GM18868 (cell line): ENCODE data around the gene GCN1.

ENCODE experiments used
- ATAC-seq: cut with Tn5 transposase; IDR thresholded peaks from one replicate; pipeline ENCODE4 v1.9.1; 2021; ENCODE audit warnings: mild to moderate bottlenecking, moderate library complexity; ENCODE audit not compliant: unreplicated experiment

Gene GCN1

GRCh38 chr12:120150919-120151525 lies 43.5 kb downstream of the GCN1 start:
- ATAC-seq: no peak

- no peak for ATAC-seq
Measured at GRCh38 chr12:120148011-120148410, 46.5 kb downstream of the GCN1 start.

GRCh38 chr12:120145164-120145563 lies 49.4 kb downstream of the GCN1 start:
- no peak for ATAC-seq

DNA sequence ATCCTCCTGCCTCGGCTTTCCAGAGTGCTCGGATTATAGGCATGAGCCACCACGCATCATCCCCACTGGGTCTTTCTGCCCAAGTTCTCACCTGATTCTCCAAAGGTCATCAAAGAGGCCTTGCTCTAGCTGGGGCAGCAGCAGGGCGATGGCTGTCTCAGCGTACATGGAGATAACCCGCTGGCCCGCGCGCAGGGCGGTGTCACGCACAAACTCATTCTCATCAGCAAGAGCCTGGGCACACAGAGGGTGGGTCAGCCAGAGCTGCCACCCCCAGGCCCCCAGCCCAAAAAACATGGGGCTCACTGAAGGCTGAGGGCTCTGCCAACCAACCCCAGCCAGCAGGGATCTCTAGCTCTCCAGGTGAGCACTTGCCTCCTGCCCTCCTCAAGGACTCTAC lies 50.3 kb downstream of the GCN1 start:
- no peak for ATAC-seq

GRCh38 chr12:120142231-120142877 lies 52.2 kb downstream of the GCN1 start:
- ATAC-seq: no peak

GRCh38 chr12:120141336-120141735 lies 53.2 kb downstream of the GCN1 start:
- ATAC-seq: no peak

DNA sequence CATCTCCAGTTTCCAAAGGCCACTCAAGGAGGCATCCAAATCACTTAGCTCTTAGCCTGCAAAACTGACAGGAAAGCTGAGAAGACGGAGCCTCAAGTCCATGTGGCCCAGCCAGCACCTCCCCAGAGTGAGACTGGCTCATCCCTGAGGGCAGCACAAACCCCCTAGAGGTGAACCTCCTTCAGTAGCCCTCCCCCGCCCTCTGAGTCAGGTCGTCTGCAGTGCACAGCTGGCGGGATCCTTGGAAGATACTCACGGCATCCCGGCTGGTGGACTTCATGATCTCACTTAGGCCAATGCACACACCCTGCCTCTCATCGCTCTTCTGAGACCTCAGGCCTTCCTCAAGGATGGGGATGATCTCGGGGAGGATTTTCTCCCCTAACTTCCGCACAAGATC lies 53.9 kb downstream of the GCN1 start:
- no peak for ATAC-seq

DNA sequence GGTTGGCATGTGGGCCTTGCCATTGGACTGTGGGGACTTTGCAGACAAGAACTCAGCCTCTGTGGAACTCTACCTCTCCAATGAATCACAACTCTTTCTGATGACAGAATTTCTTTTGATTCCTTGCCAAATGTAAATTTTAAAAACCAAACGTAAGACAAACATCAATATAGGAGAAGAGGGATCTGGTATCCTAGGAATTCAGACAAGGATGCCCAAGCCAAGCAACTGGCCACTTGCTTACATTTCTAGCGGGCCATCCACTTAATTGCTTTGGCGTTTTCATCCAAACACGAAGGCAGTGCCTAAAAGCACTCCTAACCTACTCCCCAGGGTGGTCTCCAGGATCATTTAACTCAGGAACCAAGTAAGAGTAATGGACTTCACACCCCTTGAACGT lies 54.6 kb downstream of the GCN1 start:
- no peak for ATAC-seq

- no peak for ATAC-seq
Measured at GRCh38 chr12:120138366-120138765, 56.1 kb downstream of the GCN1 start.

- ATAC-seq: no peak
Measured at GRCh38 chr12:120137833-120138232, 56.7 kb downstream of the GCN1 start.

DNA sequence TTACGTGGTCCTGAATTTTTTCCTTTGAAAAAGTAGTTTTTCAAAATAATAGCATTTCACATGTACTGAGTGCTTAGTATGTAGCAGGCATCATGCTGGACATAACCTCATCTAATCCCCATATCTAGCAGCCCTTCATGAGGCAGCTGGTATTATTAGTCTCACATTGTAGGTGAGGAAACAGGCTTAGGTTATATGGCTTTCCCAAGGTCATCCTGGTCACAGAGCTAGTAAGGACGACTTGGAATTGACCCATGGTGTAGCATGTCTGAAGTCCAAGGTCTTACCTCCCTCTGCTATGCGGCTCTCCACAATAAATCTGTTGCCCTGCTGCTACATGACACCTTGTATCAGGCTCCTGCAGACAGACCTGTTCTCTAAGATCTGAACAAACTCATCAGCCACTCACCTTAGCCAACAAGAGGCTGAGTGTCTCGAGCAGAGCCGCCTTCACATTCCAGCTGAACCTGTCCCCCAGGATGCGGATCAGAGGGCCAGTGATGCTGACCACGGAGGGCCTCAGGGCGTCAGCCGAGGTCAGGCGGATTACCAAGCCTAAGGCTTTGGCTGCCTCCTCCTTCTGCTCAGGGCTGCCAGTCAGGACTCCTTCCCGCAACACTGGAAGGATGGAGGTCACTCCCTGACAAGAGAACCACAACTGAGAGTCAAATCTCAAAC lies 58.3 kb downstream of the GCN1 start:
- no peak for ATAC-seq

DNA sequence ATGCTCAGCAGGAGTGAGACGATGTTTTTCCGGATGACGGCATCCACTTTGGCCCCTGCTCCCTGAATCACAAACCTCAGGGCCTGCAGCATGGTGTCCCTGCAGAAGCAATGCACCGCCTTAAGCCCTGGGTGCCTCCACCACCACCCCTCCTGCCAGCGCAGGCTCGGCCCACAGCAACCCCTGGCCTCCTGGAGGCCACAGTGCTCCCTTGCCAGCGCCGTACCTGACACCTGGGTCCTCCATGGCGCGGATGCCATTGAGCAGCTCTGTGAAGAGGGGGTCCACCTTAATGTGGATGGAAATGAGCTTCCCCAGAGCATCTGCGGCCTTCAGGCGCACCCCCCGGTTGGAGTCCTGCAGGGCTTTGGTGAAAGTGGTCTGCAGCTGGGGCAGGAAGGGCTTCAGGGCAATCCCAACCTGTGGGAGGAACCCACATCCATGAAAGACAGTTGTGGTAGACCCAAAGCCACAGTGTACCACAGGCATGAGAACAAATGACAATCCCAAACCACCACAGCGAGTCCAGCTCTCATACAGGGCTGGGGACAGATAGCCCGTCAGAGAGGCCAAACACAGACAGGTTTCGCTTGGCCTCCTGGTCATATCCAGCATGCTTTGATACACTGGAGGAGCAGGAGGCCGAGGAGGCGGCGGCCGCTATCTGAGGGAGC lies 60.1 kb downstream of the GCN1 start:
- ATAC-seq: no peak

DNA sequence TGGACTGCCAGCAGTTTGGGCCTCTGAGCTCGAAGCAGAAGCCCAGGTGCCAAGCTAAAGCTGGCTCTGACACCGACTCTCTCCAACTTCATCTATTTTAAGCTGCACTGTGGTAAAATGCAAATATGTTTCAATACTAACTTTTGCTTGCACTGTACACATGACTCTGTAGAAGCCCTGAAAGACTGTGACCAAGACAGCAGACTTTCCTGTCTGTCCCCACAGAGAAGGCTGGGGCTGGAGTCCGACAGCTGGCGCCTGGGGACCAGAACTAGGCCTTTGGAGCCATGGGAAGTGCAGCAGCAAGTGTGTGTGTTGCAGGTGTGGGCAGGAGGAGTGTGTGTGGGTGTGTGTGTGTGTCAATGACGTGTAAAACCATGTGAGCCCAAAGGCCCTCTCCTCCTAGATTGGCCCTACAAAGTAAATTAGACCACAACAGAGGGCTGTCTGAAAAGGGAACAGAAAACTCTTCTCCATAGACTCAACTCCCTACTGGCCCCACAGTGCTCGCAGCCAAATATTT lies 61.6 kb downstream of the GCN1 start:
- ATAC-seq: peak; percentile 88

GRCh38 chr12:120132054-120132836 lies 62.3 kb downstream of the GCN1 start:
- no peak for ATAC-seq

DNA sequence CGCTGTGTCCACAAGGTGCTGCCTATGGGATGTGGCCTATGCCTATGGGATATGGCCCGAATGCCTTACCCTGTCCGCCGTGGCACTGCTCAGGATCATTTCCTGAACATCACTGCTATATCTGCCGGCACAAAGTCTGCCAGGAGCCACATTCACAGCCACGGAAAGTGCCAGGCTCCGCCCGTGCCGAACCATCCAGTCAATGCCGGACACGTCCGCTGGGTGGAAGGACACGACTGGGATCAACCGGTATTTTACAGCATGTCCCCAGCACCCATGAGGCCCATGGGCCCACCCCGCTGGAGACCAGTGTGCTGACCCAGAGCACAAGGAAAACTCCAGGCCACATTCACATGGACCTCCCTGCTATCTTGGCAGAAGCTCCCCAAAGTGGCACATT lies 63.4 kb downstream of the GCN1 start:
- ATAC-seq: no peak

DNA sequence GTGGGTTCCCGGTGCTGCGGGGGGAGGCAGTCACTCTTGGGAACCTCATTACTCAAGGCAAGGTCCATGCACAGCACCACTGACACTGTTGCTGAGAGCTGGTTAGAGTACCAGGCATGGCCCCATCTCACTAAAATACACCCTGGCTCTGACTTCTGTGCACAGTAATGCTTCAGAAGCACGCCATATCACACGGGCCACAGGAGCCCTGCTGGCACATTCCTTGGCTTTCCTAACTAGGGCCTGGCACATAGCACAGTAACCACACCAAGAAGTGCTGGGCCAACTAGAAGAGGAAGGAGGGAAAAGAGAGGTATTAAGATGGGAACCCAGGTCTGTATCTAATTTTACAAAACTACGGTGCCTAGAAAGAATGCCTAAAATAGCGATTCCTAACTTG lies 64.5 kb downstream of the GCN1 start:
- ATAC-seq: no peak

DNA sequence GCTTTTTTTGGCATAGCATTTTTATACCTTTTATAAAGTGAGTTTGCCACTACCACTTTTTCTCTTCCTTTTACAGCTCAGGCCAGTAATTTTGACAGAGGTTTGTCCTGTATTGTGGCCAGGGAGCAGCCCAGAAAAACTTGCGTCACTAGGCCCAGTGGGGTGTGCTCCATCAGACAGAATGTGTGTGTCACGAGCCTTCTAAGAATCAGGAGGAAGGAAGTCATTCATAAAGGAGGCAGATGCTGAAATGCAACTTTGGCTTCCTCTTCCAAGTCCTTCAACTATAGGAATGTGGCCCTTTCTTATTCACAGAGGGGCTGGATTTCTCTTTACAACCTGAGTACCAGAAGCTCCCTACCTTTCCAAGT lies 67.9 kb downstream of the GCN1 start:
- no peak for ATAC-seq

- ATAC-seq: no peak
Measured at GRCh38 chr12:120125792-120126634, 68.5 kb downstream of the GCN1 start.

GRCh38 chr12:120125029-120125428 lies 69.5 kb downstream of the GCN1 start:
- no peak for ATAC-seq

GRCh38 chr12:120121766-120122293 lies 72.7 kb downstream of the GCN1 start:
- ATAC-seq: peak; percentile 43
